Measurements from ENCODE around the gene PFN1. TPM values are rescaled to one million over a fixed set of nuclear protein-coding genes. Genes with fewer than 3 reads are reported as not detected.

PFN1 gene
- total RNA-seq, 1 experiment from 2014 or later, result 738 TPM

- no peak for DNase-seq (ENCODE audit: low spot score)
Observed at GRCh38 chr17:4896332-4897197, 51.8 kb downstream of the PFN1 start.

GRCh38 chr17:4895657-4896331, 52.5 kb downstream of the PFN1 start:
- DNase-seq (ENCODE audit: low spot score), result no peak

Other genes starting within 250 kb of the PFN1 start
- 4.1 and 4.4 TPM in 2 replicates for gene PELP1, start 244.4 kb downstream of the PFN1 start, total RNA-seq (2014; rRNA removed; shearing (Covaris generic))
- gene ARRB2, start 237.9 kb downstream of the PFN1 start, total RNA-seq (2014; rRNA removed; shearing (Covaris generic)), result 2.4 and 4.1 TPM in 2 replicates
- 15.8 and 24.0 TPM in 2 replicates for gene MED11, start 217.1 kb downstream of the PFN1 start, total RNA-seq (2014; rRNA removed; shearing (Covaris generic))
- gene ZMYND15, start 208.7 kb downstream of the PFN1 start, total RNA-seq (2014; rRNA removed; shearing (Covaris generic)), result not detected in 2 replicates
- 1.5 and 7.3 TPM in 2 replicates for gene CXCL16, start 208.6 kb downstream of the PFN1 start, total RNA-seq (2014; rRNA removed; shearing (Covaris generic))
- not detected in 2 replicates for gene TM4SF5, start 176.6 kb downstream of the PFN1 start, total RNA-seq (2014; rRNA removed; shearing (Covaris generic))
- not detected in 2 replicates for gene VMO1, start 162.2 kb downstream of the PFN1 start, total RNA-seq (2014; rRNA removed; shearing (Covaris generic))
- gene GLTPD2, start 159.6 kb downstream of the PFN1 start, total RNA-seq (2014; rRNA removed; shearing (Covaris generic)), result not detected in 2 replicates
- gene PSMB6, start 152.4 kb downstream of the PFN1 start, total RNA-seq (2014; rRNA removed; shearing (Covaris generic)), result 186 and 232 TPM in 2 replicates
- 5.0 and 11.7 TPM in 2 replicates for gene PLD2, start 141.4 kb downstream of the PFN1 start, total RNA-seq (2014; rRNA removed; shearing (Covaris generic))
- 7.4 and 8.4 TPM in 2 replicates for gene MINK1, start 115.2 kb downstream of the PFN1 start, total RNA-seq (2014; rRNA removed; shearing (Covaris generic))
- gene C17orf107, start 49.0 kb downstream of the PFN1 start, total RNA-seq (2014; rRNA removed; shearing (Covaris generic)), result 0.08 TPM in 1 of 2 replicates, not detected in the other
- 0.04 and 0.14 TPM in 2 replicates for gene CHRNE, start 45.4 kb downstream of the PFN1 start, total RNA-seq (2014; rRNA removed; shearing (Covaris generic))
- gene GP1BA, start 16.3 kb downstream of the PFN1 start, total RNA-seq (2014; rRNA removed; shearing (Covaris generic)), result not detected in 2 replicates
- 64.1 and 70.8 TPM in 2 replicates for gene SLC25A11, start 8.5 kb downstream of the PFN1 start, total RNA-seq (2014; rRNA removed; shearing (Covaris generic))
- gene RNF167, start 8.3 kb downstream of the PFN1 start, total RNA-seq (2014; rRNA removed; shearing (Covaris generic)), result 15.1 and 17.3 TPM in 2 replicates
- gene ENO3, start 2.6 kb upstream of the PFN1 start, total RNA-seq (2014; rRNA removed; shearing (Covaris generic)), result 1.7 and 4.7 TPM in 2 replicates
- gene SPAG7, start 19.3 kb upstream of the PFN1 start, total RNA-seq (2014; rRNA removed; shearing (Covaris generic)), result 24.0 and 32.2 TPM in 2 replicates
- gene CAMTA2, start 39.1 kb upstream of the PFN1 start, total RNA-seq (2014; rRNA removed; shearing (Covaris generic)), result 0.90 and 0.97 TPM in 2 replicates
- 0.23 and 0.39 TPM in 2 replicates for gene INCA1, start 49.0 kb upstream of the PFN1 start, total RNA-seq (2014; rRNA removed; shearing (Covaris generic))
- gene KIF1C, start 49.4 kb upstream of the PFN1 start, total RNA-seq (2014; rRNA removed; shearing (Covaris generic)), result 9.9 and 13.0 TPM in 2 replicates
- gene SLC52A1, start 86.9 kb upstream of the PFN1 start, total RNA-seq (2014; rRNA removed; shearing (Covaris generic)), result not detected in 2 replicates
- gene ZFP3, start 129.9 kb upstream of the PFN1 start, total RNA-seq (2014; rRNA removed; shearing (Covaris generic)), result 0.04 and 0.14 TPM in 2 replicates
- 5.0 and 8.5 TPM in 2 replicates for gene ZNF232, start 163.3 kb upstream of the PFN1 start, total RNA-seq (2014; rRNA removed; shearing (Covaris generic))
- 0.02 TPM in 1 of 2 replicates, not detected in the other for gene USP6, start 167.5 kb upstream of the PFN1 start, total RNA-seq (2014; rRNA removed; shearing (Covaris generic))
- gene ZNF594, start 243.3 kb upstream of the PFN1 start, total RNA-seq (2014; rRNA removed; shearing (Covaris generic)), result 4.6 and 6.3 TPM in 2 replicates

Data from H4 (cell line).